ENCODE measurements around the gene EXOC3L4. TPM values are rescaled to one million over a fixed set of nuclear protein-coding genes. Genes with fewer than 3 reads are reported as not detected.
A peak's percentile ranks its signal among the peaks of the same experiment; 100 is the strongest.

EXOC3L4 gene
- total RNA-seq, 3 donors from 2014 or later, result 16.7 to 29.1 (median 26.1) TPM

GRCh38 chr14:103097244-103097993 lies 2.9 kb downstream of the EXOC3L4 start:
- Histone ChIP-seq H3K9me3 (no peaks in the 10 kb centered on the region), H3K36me3 (ENCODE audit: low read depth) (no peaks in the 10 kb centered on the region), H3K4me3 (no peak overlapping the region), H3K4me1 (ENCODE audit: low read depth) (peaks cover 15% of the 10 kb centered on the region)
- DNase-seq, result peak in 1 of 3 donors; percentile 48
- intact Hi-C loops (cut with DNase I, micrococcal nuclease), result no loop called here
- no peak for ATAC-seq
- no peak for TF ChIP-seq CTCF (IDR thresholded peaks at IDR 0.05)

- DNase-seq, result peak in 1 of 3 donors; percentile 52
- H3K4me3 ChIP-seq, result no peak overlapping the region
- peaks cover 17% of the 10 kb centered on the region for H3K4me1 ChIP-seq (ENCODE audit: low read depth)
- H3K36me3 ChIP-seq (ENCODE audit: low read depth), result no peaks in the 10 kb centered on the region
- no peak for TF ChIP-seq CTCF (IDR thresholded peaks at IDR 0.05)
- ATAC-seq, result no peak
- no peaks in the 10 kb centered on the region for H3K9me3 ChIP-seq
- intact Hi-C loops (cut with DNase I, micrococcal nuclease), result no loop called here
Measured at GRCh38 chr14:103097994-103098957, 3.8 kb downstream of the EXOC3L4 start.

GRCh38 chr14:103099081-103099732 lies 4.7 kb downstream of the EXOC3L4 start:
- ATAC-seq, result no peak
- Histone ChIP-seq H3K36me3 (ENCODE audit: low read depth) (no peaks in the 10 kb centered on the region), H3K9me3 (no peaks in the 10 kb centered on the region), H3K4me3 (no peak overlapping the region), H3K4me1 (ENCODE audit: low read depth) (peaks cover 24% of the 10 kb centered on the region)
- DNase-seq, result peak in 1 of 3 donors; percentile 42
- intact Hi-C loops (cut with DNase I, micrococcal nuclease), result no loop called here
- no peak for TF ChIP-seq CTCF (IDR thresholded peaks at IDR 0.05)

- Histone ChIP-seq H3K36me3 (ENCODE audit: low read depth) (no peaks in the 10 kb centered on the region), H3K4me3 (no peak overlapping the region), H3K4me1 (ENCODE audit: low read depth) (peaks cover 26% of the 10 kb centered on the region), H3K9me3 (no peaks in the 10 kb centered on the region)
- peak in 1 of 3 donors; percentile 54 for DNase-seq
- no peak for TF ChIP-seq CTCF (IDR thresholded peaks at IDR 0.05)
- intact Hi-C loops (cut with DNase I, micrococcal nuclease), result loop anchor here in 1 of 2 donors (10.0 kb wide), 1 partner anchor 85 kb away; no protein-coding TSS in a partner anchor
- no peak for ATAC-seq
Measured at GRCh38 chr14:103099733-103100280, 5.3 kb downstream of the EXOC3L4 start.
